GM23338 (cell line): Measurements from ENCODE around the gene COTL1. TPM values are rescaled to one million over a fixed set of nuclear protein-coding genes. Genes with fewer than 3 reads are reported as not detected.

Source experiments
- ATAC-seq: fragments of 200-7000 bp; cut with Tn5 transposase; 3 replicates; pipeline ENCODE4 v1.9.1; 2020
- DNase-seq: peaks from one replicate; pipeline ENCODE4 v3.0.0-alpha.2; 2015; ENCODE audit warnings: low spot score
- H2AFZ ChIP-seq: fragments of 200-600 bp; sonication (generic); 2 replicates; pipeline ENCODE4 v1.8.0; 2016; ENCODE audit warnings: antibody characterized with exemption, mild to moderate bottlenecking, moderate library complexity
- H3F3A ChIP-seq: fragments of 200-600 bp; sonication (generic); replicated peaks from 2 replicates; pipeline ENCODE4 v1.8.0; 2017; ENCODE audit warnings: antibody characterized with exemption, mixed run types, low read depth
- H3K27ac ChIP-seq: fragments of 200-600 bp; sonication (generic); 2 replicates; pipeline ENCODE4 v1.6.1; 2016; ENCODE audit warnings: low read depth
- H3K27me3 ChIP-seq: fragments of 200-600 bp; sonication (generic); 2 replicates; pipeline ENCODE4 v1.8.0; 2016; ENCODE audit warnings: mild to moderate bottlenecking, mixed run types, moderate library complexity; ENCODE audit not compliant: insufficient read depth
- H3K36me3 ChIP-seq: fragments of 200-600 bp; sonication (generic); 2 replicates; pipeline ENCODE4 v1.8.0; 2016; ENCODE audit warnings: mild to moderate bottlenecking; ENCODE audit not compliant: insufficient read depth
- H3K4me1 ChIP-seq: fragments of 200-600 bp; sonication (generic); 2 replicates; pipeline ENCODE4 v1.8.0; 2016; ENCODE audit warnings: mild to moderate bottlenecking, moderate library complexity; ENCODE audit not compliant: insufficient read depth
- H3K4me2 ChIP-seq: fragments of 200-600 bp; sonication (generic); 2 replicates; pipeline ENCODE4 v1.7.1; 2017; ENCODE audit warnings: mixed run types
- H3K4me3 ChIP-seq: fragments of 200-600 bp; sonication (generic); 2 replicates; pipeline ENCODE4 v1.6.1; 2016; ENCODE audit warnings: mixed run types
- H3K79me2 ChIP-seq: fragments of 200-600 bp; sonication (generic); replicated peaks from 2 replicates; pipeline ENCODE4 v1.8.0; 2017; ENCODE audit warnings: mild to moderate bottlenecking; ENCODE audit not compliant: insufficient read depth
- H3K9me2 ChIP-seq: fragments of 200-600 bp; sonication (generic); 2 replicates; pipeline ENCODE4 v1.8.0; 2017; ENCODE audit not compliant: insufficient read depth
- H4K20me1 ChIP-seq: fragments of 200-600 bp; sonication (generic); replicated peaks from 2 replicates; pipeline ENCODE4 v1.8.0; 2017; ENCODE audit warnings: mild to moderate bottlenecking; ENCODE audit not compliant: insufficient read depth
- H3K27ac Mint-ChIP-seq: 2 replicates; pipeline ENCODE4 v1.8.0; 2020; ENCODE audit warnings: inconsistent platforms, mild to moderate bottlenecking, moderate library complexity, mixed read lengths
- H3K27me3 Mint-ChIP-seq: 3 replicates; pipeline ENCODE4 v1.8.0; 2022; ENCODE audit warnings: low read depth, mild to moderate bottlenecking, moderate library complexity, mixed read lengths, inconsistent platforms; ENCODE audit not compliant: insufficient read depth, poor library complexity
- H3K36me3 Mint-ChIP-seq: 3 replicates; pipeline ENCODE4 v1.8.0; 2021; ENCODE audit warnings: low read depth, mild to moderate bottlenecking, inconsistent platforms, moderate library complexity, mixed read lengths
- H3K4me1 Mint-ChIP-seq: 3 replicates; pipeline ENCODE4 v1.8.0; 2020; ENCODE audit warnings: mild to moderate bottlenecking, inconsistent platforms, mixed read lengths
- H3K4me3 Mint-ChIP-seq: 3 replicates; pipeline ENCODE4 v1.8.0; 2021; ENCODE audit warnings: moderate library complexity, mild to moderate bottlenecking, inconsistent platforms, mixed read lengths
- H3K9me3 Mint-ChIP-seq: 3 replicates; pipeline ENCODE4 v1.8.0; 2020; ENCODE audit warnings: moderate library complexity, mild to moderate bottlenecking, inconsistent platforms, mixed read lengths
- CREB1 ChIP-seq: fragments of 250-450 bp; sonication (Bioruptor Pico); IDR thresholded peaks from 2 replicates; pipeline ENCODE4 v1.5.0; 2020; ENCODE audit warnings: low read depth, mild to moderate bottlenecking, moderate library complexity
- CTCF ChIP-seq, 2 experiments: fragments of 200-600 bp in 1 of 2; sonication (generic) in 1 of 2; conservative IDR thresholded peaks; 2 replicates each; pipeline versions ENCODE4 v1.5.1 to v1.6.1; 2016 to 2017; ENCODE audit warnings: antibody characterized with exemption in 2 of 2, low read depth in 2 of 2, mild to moderate bottlenecking in 2 of 2, moderate library complexity in 1 of 2
- ETS1 ChIP-seq: IDR thresholded peaks from 2 replicates; pipeline ENCODE4 v1.6.1; 2016; ENCODE audit warnings: antibody characterized with exemption
- EZH2phosphoT487 ChIP-seq: fragments of 200-600 bp; sonication (generic); IDR thresholded peaks from one replicate; pipeline ENCODE4 v1.8.1; 2018; ENCODE audit warnings: antibody characterized with exemption; ENCODE audit not compliant: unreplicated experiment
- NANOG ChIP-seq: IDR thresholded peaks from 2 replicates; pipeline ENCODE4 v1.6.1; 2016; ENCODE audit warnings: antibody characterized with exemption, borderline replicate concordance
- STAT1 ChIP-seq: IDR thresholded peaks from one replicate; pipeline ENCODE4 v1.6.1; 2016; ENCODE audit warnings: antibody characterized with exemption; ENCODE audit not compliant: unreplicated experiment
- ZNF331 ChIP-seq: fragments of 250-450 bp; sonication (Bioruptor Pico); IDR thresholded peaks from 2 replicates; pipeline ENCODE4 v1.5.0; 2020; ENCODE audit warnings: low read depth, mild to moderate bottlenecking, moderate library complexity
- ZNF462 ChIP-seq: fragments of 250-450 bp; sonication (Bioruptor Pico); IDR thresholded peaks from 2 replicates; pipeline ENCODE4 v1.5.0; 2020; ENCODE audit warnings: mild to moderate bottlenecking, moderate library complexity
- polyA plus RNA-seq: library from polyadenylated mRNA; unstranded; fragments of >200 nt; fragmentation: Nextera tagmentation; extraction: Ambion mirVana; gene quantifications from 2 replicates; pipeline ENCODE4 v1.2.1, GENCODE V29; 2016
- total RNA-seq: library from RNA; depleted of rRNA; stranded (reverse); fragments of >200 nt; shearing (Covaris generic); gene quantifications from 2 replicates; pipeline ENCODE4 v1.2.3, GENCODE V29; 2014

The COTL1 gene
- total and polyA plus RNA-seq, 2 experiments from 2014 or later = 117 to 166 TPM

GRCh38 chr16:84661418-84662060 lies 43.7 kb upstream of the COTL1 start:
- Histone ChIP-seq H3K4me2 (no peak overlapping the region), H4K20me1 (no peaks in the 10 kb centered on the region), H3K79me2 (no peaks in the 10 kb centered on the region), H3K4me3 (no peak overlapping the region), H3K27me3 (no peaks in the 10 kb centered on the region), H3K36me3 (peaks cover 4% of the 10 kb centered on the region; the same call in 1 of the 2 replicates), H3K27ac (no peak overlapping the region), H3F3A (0 out of 2 replicates have a peak, but pooled peaks cover 2% of the 10 kb centered on the region), H3K9me2 (no peaks in the 10 kb centered on the region), H3K4me1 (peaks cover 15% of the 10 kb centered on the region), H2AFZ (no peak overlapping the region)
- Mint-ChIP-seq H3K27ac (no peak overlapping the region), H3K4me1 (peaks cover 19% of the 10 kb centered on the region), H3K36me3 (peaks cover 48% of the 10 kb centered on the region), H3K4me3 (no peak overlapping the region), H3K9me3 (no peaks in the 10 kb centered on the region), H3K27me3 (peaks cover 10% of the 10 kb centered on the region)
- ATAC-seq (no peak), DNase-seq (no peak)
- TF ChIP-seq ZNF462 (no peak), EZH2phosphoT487 (no peak), STAT1 (no peak), ZNF331 (CRISPR knock-in tag) (no peak), CTCF (conservative IDR thresholded peaks at IDR 0.05; ENCODE audit: low read depth in 2 of 2) (no peak), ETS1 (no peak), CREB1 (CRISPR knock-in tag) (no peak), NANOG (no peak)
